ENCODE measurements around the gene ANAPC1.

DNA sequence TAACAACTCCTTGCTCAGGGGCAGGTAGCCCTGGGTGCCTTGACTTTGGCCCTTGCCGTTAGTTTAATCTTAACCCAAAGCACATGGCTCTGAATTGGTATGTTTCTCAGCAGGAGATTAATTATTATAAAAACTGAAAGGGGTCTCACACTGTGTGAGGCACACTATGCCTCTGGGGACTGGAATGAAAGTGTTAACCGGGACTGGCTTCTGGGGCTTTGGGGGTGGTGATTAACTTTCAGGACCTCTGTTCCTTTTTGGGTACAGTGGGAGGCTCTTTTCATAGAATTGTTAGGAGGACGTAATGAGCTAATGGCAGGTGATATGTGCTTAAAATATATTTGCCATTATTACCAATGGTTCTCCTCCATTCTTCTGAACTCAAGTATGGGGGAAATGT, 19.5 kb upstream of the ANAPC1 start:
- TF ChIP-seq, protein P1, sequence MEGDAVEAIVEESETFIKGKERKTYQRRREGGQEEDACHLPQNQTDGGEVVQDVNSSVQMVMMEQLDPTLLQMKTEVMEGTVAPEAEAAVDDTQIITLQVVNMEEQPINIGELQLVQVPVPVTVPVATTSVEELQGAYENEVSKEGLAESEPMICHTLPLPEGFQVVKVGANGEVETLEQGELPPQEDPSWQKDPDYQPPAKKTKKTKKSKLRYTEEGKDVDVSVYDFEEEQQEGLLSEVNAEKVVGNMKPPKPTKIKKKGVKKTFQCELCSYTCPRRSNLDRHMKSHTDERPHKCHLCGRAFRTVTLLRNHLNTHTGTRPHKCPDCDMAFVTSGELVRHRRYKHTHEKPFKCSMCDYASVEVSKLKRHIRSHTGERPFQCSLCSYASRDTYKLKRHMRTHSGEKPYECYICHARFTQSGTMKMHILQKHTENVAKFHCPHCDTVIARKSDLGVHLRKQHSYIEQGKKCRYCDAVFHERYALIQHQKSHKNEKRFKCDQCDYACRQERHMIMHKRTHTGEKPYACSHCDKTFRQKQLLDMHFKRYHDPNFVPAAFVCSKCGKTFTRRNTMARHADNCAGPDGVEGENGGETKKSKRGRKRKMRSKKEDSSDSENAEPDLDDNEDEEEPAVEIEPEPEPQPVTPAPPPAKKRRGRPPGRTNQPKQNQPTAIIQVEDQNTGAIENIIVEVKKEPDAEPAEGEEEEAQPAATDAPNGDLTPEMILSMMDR (conservative IDR thresholded peaks at IDR 0.05 in 1 of 2, IDR thresholded peaks at IDR 0.05 in 1 of 2; ENCODE audit: extremely low read depth in 1 of 2, insufficient read depth in 1 of 2, low read depth in 1 of 2, low read length in 2 of 2), result no peak
- TF ChIP-seq EZH2 (IDR thresholded peaks at IDR 0.05; ENCODE audit: borderline replicate concordance, low read length), result no peak
